Limb (tissue), 2 donors: ENCODE results near the gene GUCD1.

ENCODE experiments used
- DNase-seq, 2 donors: peaks; one replicate each; pipeline ENCODE4 v3.0.0-alpha.2; 2016; ENCODE audit errors: extremely low spot score in 2 of 2

The GUCD1 gene

DNA sequence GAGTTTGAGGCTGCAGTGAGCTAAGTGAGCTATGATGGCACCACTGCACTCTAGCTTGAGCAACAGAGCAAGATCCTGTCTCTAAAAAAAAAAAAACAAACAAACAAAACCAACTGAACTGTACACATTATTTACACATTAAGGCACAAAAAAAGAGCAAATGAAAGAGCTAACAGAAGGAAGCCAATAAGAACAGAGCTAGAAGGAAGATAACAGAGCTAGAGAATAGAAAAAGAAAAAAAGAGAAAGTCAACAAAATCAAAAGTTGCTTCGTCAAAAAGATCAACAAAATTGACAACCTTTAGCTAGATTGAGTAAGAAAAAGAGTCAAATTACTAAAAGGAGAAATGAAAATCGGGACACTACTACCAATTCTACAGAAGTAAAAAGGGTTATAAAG is 25.0 kb downstream of the GUCD1 start:
- no peak for DNase-seq

DNA sequence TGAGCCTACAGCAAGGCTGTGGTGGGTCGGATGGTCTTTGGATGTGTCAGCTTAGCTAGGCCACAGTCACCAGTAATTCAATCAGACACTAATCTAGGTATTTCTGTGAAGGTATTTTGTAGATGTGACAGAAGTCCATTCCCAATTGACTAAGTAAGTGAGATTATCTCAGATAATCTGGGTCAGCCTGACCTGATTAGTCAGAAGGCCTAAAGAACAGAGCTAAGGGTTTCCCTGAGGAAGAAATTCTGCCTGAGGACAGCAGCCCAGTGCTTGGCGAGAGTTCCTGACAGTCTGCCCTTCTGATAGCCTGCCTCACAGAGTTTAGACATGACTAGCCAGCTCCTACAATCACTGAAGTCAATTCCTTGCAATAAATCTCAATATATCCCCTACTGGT is 28.7 kb downstream of the GUCD1 start:
- DNase-seq = no peak

DNA sequence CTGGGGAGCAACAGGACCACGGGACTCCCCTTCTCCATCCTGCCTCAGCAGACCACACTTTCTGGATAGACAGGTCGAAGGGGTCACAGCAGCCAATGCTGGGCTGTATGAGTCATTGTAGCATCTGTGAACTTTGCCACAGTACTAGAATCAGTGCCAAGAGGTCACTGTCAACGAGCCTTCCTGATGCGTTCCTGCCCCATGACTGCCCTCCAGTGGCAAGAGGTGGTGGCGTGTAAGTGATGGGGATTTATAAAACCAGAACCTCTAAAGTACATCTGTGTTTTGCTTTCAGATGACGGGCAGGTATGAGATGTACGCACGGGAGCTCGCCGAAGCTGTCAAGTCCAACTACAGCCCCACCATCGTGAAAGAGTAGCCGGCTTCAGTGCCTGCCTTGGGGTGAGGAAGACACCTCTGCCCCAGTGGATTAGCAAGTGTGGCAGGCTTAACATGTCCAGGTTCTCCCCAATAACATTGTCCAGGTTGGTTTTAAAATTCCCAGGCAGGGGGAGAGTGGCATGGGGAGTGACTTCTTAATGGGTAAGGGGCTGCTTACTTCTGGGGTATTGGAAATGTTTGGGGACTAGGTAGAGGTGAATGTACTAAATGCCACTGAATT is 29.4 kb downstream of the GUCD1 start:
- DNase-seq = peak; percentile 33 to 71

DNA sequence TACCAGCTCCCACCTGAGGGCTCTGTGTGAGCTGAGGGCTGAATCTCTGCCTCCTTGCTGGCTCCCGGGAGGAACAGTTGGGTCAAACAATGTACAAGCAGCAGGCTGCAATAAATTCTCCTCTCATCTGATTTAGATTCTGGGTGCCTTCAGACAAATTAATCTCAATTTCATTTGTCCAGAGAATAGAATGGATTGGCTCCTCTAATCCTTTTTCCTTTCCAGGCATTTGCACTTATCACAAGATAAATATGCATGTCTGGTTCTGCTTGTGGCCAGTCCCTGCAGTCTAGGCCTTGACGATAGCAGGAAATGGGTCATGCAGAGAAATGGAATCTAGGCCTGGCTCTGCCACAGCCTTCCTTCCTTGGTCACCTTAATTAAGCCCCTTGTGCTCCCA is 31.1 kb downstream of the GUCD1 start:
- no peak for DNase-seq

DNA sequence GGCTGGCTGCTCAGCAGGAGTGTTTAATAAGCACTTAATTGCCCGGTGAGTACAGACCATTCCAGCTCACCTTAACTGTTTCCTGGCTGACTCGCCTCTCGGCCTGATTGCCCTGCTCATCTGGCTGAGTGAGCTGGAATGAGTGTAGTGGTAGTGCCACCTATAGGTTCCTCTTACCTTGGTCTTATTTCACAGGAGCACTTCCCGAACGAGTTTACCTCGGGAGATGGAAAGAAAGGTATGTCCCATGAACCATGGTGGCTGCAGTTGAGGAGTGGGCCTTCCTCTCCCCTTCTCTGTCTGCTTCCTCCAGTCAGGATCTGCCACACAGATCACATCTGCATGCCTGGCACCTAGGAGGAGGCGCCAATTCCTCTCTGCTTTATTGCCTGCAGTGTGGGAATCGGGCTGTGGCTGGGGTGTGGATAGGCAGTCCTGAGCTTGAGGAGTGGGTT is 33.1 kb downstream of the GUCD1 start:
- peak; percentile 38 to 48 for DNase-seq

DNA sequence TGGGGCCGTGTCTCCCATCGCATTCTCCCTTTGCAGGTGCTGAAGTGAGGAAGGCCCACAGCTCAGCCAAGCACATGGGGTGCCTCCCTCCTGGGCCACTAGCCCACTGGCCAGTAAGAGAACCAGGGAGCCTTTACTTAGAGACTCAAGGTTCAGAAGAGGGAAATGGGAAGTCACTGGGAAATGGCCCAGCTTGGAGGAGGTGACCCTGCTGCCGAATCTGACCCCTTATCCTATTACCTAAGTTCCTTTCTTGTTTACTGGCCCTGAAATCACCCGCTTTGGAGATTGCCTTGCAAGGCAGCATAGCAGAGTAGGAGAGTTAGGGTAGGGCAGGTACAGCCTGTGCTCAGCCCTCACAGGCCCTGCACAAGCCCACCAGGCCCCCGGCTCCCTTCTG is 35.4 kb downstream of the GUCD1 start:
- no peak for DNase-seq

DNA sequence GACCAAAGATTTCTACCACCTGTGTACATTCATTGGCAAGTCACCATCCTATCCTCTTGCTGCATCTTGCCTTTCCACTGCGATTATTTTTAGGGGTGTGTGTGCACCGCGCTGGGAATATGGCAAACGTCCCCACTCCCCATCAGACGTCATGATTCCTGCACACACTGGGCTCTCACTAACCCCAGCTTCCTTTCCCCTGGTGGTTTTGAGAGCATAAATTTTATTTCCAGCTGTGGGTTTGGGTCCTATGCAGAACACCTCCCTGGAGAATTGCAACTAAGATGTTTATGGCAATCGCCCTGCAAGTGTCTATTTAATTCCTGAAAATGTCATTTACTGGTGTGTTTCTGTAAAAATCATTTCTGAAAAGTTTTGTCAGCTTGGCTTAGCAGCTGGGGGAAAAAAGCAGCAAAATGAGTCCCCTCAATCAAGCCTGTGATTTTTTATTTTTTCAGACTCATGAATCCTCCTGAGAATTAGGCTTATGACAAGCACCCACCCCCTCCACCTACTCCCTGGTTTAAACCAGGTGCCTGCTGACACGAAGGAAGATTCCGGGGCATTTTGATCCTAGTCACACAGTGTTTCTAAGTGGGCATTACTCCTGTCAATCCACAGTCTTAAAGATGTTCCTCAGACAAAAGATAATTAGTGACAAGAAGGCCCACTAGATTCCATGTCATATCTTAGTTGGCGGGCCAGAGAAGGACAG is 36.0 kb downstream of the GUCD1 start:
- DNase-seq = no peak

DNA sequence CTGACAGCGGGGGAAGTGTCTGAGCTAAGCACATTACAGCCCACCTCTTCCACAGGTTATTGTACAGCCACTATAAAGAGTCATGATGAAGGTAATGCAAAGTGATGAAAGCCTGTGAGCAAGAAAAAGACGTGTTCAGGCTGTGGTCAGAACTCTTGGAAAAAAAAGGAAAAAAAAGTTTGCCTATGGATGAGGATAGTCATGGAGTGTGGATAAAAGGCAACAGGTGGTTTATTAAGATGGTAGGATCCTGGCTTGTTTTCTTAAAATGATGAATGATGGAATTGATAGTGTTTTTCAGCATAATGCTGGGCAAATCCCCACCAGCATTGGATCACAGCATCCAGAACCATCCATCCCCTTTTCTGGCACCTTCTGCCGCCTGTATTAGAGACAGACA is 36.7 kb downstream of the GUCD1 start:
- no peak for DNase-seq

DNA sequence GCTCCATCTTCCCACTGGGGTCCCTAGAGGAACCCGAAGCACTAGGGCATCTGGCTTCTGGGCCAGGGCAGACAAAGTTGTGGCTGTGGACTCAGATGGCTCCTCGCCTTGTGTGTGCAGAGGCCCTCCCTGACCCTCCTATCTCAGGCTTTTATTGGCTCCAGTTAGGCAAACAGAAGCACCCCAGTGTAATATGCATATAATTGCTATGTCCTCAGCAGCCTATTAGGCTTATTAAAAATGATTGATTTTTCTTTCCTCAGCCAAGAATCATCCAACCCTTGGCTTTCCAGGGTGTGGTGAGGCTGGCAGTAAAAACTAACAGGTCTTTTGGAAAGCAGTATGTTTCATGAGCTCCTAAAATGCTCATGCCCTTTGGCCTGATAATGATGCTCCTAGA is 37.5 kb downstream of the GUCD1 start:
- no peak for DNase-seq

DNA sequence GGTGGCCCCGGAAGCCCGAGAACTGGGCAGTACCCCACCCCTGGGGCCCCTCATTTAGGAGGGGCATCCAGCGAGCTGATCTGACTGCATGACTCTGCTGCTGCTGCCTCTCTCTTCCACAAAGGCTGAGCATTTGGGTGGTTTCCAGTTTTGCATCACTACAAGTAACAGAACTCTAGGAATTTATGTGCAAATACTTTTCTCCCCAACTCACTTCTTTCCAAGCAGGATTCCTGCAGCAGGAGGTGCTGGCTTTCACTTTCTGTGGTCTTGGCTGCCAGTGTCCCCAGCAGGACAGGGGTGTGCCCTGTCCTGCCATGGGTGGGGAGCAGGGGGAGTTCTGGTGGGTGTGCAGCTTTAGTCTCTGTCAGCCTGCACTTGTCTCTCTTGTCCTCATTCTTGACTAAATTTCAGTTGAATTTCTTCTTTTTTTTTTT is 38.6 kb downstream of the GUCD1 start:
- DNase-seq = peak; percentile 56 to 71

DNA sequence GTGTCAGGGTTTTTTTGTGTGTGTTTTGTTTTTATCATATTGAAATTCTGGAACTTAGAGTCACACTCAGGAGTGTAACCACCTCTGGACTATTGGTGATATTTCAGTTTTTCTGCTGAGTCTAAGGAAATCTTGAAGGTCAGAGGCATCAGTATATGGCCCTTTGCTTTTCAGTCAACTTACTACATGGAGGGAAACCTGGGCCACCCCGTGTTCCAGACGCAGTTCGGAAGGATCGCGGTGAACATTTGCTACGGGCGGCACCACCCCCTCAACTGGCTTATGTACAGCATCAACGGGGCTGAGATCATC is 40.0 kb downstream of the GUCD1 start:
- no peak for DNase-seq

DNA sequence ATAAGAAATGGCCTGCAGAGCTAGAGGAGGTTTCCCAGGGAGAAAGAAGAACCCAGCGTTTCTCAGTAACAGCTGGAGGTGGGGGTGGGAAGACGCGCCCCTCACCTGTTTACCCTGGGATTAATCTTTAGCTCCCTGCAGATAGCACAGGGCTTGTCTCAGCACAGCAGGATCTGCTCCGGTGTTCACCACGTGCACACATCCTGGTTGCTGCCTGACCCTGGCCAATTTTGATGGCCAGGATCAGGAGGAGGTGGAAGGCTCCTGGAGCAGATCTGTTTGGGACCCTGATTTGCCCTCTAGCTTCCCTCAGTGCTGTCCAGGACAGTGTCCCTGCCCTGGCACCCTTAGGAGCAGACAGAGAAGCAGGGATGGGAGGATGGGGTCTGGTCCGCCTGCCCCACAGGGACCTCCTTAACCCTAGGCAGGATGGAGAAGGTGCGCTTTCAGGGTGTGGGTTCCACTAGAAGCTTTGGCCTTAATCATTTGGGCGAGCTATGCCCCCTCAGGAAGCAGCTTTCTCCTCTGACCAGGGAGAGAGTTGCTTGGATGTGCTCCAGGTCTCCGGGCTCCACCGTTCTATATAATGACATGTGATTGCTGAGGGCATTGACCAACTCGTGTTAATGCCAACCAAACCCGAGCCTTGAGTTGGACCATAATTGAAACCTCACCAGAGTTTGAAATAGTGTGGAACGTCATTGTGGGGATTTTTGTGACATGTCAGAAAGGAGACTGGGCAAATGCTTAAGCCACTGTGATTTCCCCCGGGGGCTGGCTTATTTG is 40.5 kb downstream of the GUCD1 start:
- no peak for DNase-seq

DNA sequence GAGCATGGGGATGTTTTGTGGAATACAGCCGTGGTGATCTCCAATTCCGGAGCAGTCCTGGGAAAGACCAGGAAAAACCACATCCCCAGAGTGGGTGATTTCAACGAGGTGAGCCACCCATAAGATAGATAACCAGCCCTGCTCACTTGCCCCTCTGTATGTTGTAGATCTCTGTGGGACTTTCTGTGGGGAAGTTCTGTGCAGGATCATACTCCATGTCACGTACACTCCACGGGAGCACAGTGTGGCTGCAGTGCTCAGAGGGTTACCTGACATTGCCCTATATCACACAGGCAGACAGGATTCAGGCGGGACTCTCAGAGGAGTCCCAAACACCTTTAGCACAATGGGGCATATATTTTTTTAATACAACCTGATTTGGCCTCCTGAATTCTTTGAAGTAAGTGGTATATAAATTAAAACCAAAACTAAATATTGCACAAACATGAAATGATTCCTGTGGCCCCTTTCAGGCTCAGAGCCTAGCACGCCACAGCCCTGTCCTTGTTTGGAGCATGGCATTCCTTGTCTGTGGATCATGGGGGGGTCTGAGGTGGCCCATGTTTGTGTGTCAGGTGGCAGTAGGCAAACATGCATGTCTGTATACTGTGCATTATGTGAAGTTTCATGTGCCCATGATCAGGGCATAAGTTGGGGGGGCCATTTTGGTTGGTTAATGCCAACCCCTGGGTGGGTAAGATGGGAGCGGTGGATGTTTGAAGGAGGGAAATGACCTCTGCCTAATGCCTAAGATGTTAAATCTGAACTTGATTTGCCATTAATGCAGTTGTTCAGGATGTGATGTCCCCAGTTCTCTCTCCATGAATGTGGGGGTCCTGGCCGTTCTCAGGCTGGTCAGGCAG is 41.3 kb downstream of the GUCD1 start:
- no peak for DNase-seq

DNA sequence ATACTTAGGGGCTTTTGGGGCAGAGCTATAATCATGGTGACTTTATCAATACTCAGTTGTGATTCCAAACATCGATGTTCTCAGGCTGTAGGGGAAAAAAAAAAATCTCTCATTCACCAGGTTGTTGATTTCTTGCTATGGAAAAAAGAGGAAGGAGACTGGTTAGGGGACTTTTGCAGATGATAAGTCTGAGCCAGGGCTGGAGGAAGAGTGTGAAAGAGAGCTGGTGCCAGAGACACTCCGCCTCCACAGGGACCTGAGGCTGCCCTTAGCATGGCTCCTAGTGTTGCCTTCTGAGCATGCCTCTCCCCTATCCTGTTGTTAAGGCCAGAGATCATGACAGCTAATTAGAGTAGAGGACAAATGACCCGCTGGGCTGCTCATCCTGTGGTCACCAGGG is 42.9 kb downstream of the GUCD1 start:
- DNase-seq = no peak

DNA sequence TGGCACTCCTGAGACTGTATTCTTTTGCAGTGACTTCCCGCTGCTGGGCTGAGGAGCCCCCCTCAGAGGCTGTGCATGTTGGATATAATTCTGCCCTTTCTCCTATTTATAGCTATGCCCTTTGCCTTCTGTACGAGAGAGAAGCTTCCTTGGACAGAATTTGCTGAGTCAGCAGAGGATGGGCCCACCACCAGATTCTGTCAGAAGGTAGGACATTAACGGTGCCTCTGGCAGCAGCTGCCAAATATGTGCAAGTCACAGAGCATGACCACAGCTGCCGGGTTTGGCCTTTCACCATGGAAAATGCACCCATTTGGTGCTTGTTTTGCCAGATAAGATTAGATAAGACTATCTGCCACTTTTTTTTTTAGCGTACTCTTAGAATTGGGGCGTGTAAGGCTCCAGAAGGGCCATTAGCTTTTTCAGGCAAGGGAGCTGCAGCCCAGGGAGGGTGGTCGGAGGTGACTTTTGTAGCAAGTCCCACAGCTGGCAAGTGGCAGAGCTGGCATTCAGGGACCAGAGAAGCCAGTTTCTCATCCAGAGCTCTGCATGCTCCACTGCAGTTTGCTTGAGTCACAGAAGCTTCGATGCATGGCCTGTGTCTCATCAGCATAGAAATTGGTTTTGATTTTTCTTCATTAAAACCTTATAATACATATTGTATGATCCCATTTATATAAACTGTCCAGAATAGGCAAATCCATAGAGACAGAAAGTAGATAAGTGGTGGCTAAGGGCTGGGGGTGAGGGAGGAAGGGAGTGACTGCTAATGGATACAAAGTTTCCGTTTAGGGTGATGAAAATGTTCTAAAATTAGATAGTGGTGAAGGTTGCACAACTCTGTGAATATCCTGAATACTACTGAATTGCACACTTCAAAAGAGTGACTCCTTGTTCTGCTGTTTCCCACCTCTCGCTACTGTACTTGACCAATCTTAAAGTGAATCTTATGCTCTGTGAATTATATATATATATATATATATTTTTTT is 44.0 kb downstream of the GUCD1 start:
- DNase-seq = no peak

DNA sequence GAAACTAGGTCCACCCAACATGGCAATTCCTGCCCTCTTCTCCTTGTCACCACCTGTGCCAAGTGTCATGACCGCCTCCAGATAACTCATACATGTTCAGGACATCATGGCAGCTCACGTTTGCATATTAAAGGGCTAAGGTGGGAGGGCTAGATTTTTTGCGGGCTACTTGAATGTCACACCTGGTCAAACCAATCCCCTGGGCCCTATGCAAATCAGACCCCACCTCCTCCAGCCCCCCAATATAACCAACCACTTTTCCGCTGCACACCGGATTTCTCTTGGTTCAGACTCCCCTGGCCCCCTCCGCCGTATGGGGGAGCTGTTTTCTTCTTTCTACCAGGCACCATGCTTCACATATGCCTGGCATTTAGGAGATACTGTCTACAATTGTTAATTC is 47.2 kb downstream of the GUCD1 start:
- no peak for DNase-seq

DNA sequence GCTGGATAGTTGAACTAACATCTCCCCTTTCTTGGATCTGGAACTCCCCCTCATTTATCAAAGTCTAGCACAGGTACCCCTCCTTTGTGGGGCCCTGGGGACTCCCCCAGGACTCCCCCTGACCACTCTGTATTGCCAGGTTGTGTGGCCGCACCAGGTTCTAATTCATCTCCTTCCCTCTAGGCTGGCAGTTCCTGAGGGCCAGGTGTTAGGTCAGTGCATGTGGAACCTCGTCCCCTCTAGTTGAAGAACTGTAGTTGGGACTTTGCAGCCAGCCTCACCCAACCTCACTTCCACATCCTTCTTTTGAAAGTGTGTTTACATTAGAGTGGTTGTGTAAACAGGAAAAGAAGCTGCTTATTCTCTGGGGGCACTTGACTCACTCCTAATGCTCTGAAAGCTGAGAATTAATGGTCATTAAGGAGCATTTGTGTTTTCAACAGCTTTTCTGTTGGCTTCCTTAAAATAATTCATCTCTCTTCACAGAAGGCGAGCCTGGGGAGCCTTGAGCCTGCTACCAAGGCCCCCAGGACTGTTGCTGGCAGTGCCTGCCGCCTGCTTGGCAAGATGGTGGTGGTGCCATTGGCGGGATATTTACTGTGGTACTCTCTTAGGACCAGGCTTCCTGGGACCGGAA is 48.0 kb downstream of the GUCD1 start:
- no peak for DNase-seq

DNA sequence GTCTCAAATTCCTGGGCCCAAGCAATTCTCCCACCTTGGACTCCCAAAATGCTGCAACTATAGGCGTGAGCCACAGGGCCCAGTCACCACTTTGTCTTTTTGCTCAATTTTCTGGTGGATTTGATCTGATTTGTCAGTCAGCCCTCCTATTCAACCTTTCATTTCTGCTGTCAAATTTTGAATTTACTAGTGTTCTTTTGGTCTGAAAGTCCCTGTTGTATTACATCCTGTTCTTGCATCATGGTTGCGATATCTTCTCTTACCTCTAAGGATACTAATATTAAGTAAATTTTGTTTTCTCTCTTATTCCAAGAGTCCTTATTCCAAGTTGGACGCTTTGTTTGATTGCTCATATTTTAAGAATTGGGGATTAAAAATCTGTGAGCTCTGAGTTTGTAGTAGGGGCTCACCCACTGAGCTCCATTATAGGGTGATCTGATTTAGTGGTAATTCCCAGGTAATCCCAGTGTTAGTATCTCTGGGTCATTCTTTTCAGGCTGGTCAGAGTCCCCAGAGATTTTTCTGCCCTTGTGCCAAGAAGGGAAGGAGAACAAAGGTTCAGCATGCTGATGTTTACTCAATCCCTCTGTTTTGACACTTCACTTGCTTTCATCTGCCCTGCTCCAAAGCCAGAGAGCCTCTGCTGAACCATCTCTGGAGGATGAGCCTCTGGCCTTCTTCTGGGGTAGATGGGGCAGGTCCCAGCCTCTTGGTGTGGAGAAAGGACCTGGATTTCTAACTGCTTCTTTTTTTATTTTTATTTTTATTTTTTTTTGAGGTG is 49.8 kb downstream of the GUCD1 start:
- no peak for DNase-seq

DNA sequence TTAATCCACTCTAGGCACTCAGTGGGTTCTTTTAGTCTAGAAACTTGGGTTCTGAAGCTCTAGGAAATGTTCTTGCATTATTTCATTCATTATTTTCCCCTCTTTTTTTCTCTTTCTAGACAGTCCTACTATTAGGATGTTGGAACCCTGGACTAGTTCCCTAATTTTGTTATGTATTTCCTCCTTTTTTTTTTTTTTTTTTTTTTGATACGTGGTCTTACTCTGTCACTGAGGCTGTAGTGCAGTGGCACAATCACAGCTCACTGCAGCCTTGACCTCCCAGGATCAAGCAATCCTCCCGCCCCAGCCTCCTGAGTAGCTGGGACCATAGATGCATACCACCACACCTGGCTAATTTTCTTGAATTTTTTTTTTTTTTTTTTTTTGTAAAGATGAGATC is 50.4 kb downstream of the GUCD1 start:
- no peak for DNase-seq
